Measurements from ENCODE around the gene EXD3.

DNA sequence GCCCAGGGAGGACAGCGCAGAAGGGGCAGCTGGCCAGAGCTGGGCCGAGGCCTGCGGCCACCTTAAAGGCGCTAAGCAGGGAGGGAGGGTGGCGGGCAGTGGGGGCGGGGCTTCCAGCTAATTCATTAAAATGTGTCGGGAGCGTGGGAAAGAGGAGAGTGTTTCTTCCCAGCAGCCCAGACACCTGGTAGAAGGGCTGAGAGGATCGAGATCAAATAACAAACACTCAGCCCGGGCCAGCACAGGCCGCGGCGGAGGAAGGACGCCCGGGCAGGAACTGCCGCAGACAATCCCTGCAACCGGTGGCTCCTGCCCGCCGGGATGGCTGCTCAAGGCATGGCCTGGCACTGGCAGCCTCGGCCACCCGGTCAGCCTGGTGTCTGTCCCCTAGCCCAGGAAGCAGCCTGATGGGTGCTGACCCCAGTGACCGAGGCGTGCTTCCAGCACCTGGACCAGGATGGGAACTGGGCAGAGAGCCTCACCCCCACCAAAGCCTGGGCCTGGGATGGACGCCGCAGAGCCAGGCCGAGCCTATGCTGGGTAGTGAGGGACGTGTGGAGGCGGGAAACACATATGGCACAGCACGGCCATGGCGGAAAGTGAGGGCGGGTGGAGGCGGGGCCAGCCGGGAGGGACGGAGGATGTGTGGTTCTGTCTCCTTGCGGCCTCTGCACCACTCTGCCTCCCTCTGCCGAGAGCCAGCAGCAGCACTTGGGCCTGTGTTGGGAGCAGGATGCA, 117.7 kb downstream of the EXD3 start:
- TF ChIP-seq POLR2A (IDR thresholded peaks at IDR 0.05) = peak in 1 of 4 donors; percentile 30
- TF ChIP-seq, protein P1, sequence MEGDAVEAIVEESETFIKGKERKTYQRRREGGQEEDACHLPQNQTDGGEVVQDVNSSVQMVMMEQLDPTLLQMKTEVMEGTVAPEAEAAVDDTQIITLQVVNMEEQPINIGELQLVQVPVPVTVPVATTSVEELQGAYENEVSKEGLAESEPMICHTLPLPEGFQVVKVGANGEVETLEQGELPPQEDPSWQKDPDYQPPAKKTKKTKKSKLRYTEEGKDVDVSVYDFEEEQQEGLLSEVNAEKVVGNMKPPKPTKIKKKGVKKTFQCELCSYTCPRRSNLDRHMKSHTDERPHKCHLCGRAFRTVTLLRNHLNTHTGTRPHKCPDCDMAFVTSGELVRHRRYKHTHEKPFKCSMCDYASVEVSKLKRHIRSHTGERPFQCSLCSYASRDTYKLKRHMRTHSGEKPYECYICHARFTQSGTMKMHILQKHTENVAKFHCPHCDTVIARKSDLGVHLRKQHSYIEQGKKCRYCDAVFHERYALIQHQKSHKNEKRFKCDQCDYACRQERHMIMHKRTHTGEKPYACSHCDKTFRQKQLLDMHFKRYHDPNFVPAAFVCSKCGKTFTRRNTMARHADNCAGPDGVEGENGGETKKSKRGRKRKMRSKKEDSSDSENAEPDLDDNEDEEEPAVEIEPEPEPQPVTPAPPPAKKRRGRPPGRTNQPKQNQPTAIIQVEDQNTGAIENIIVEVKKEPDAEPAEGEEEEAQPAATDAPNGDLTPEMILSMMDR (IDR thresholded peaks at IDR 0.05) = no peak
